Erythroblast (primary cell): ENCODE measurements around the gene NUP210.

ENCODE experiments used
- GATA1 ChIP-seq: IDR thresholded peaks from 2 replicates; pipeline ENCODE4 v1.6.1; 2011; ENCODE audit warnings: low read depth, mild to moderate bottlenecking, control low read depth, low read length, moderate library complexity
- POLR2A ChIP-seq: IDR thresholded peaks from 2 replicates; pipeline ENCODE4 v1.6.1; 2011; ENCODE audit warnings: mild to moderate bottlenecking, low read length

GRCh38 chr3:13403847-13404246 is 16.3 kb downstream of the NUP210 start:
- TF ChIP-seq POLR2A (no peak), GATA1 (no peak)
